Measurements from ENCODE around the gene CHCHD2. TPM values are rescaled to one million over a fixed set of nuclear protein-coding genes. Genes with fewer than 3 reads are reported as not detected.

Gene CHCHD2
- total and polyA plus RNA-seq, 9 of the 15 experiments (the other 6 are each of a cell fraction or from before 2014, with no cell fraction given): 145 to 1,044 (median 648) TPM

DNA sequence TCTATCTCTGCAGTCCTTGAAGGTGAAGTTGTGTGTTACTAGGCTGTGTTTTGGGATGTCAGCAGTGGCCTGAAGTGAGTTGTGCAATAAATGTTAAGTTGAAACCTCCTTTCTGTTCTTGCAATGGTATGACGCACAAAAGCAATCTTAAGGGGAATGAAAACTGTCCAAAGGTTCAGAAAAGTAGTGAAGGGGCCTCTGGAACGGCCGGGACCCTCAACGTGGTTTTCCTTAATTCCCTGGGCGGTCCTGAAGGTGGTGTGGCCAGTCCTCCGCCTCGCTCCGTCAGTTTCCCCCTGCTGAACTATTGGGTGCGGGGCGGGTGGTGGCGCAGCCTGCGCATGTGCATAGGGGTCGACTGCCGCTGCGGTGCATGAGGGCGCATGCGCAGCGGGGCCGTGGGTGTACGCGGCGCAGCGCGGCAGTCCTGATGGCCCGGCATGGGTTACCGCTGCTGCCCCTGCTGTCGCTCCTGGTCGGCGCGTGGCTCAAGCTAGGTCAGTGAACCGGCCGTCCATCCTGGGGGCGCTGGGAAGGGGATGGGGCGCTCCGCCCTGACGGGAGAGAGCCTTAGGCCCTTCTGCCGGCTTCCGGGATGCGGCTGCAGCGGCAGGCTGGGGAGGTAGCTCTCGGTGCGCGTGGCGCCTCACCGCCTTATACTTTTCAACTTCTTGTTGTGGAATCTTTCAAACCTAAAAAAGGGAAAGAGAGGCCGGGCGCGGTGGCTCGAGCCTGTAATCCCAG is 42.2 kb downstream of the CHCHD2 start, which contains the start of gene SUMF2 (continued):
- TF ChIP-seq ZBTB7A (IDR thresholded peaks at IDR 0.05; ENCODE audit: borderline replicate concordance, control insufficient read depth, low read depth, low read length) (no peak), RAD51 (IDR thresholded peaks at IDR 0.05; ENCODE audit: borderline replicate concordance, low read depth) (no peak), CBFB (CRISPR knock-in tag; IDR thresholded peaks at IDR 0.05) (0 out of 2 replicates have a peak, but pooled peaks have one; percentile 48), POLR2AphosphoS2 (IDR thresholded peaks at IDR 0.05; ENCODE audit: low read length) (peak; percentile 99), SMAD2 (IDR thresholded peaks at IDR 0.05; ENCODE audit: low read depth, low read length) (no peak), TARDBP (IDR thresholded peaks at IDR 0.05) (no peak), ZFP36 (IDR thresholded peaks at IDR 0.05; ENCODE audit: low read depth, low read length, partially characterized antibody) (no peak), LEF1 (IDR thresholded peaks at IDR 0.05) (no peak), COPS2 (conservative IDR thresholded peaks at IDR 0.05) (no peak), CBX3 (IDR thresholded peaks at IDR 0.05; ENCODE audit: borderline replicate concordance in 1 of 2, low read length in 2 of 2) (no peak)
- TF ChIP-seq, protein P1, sequence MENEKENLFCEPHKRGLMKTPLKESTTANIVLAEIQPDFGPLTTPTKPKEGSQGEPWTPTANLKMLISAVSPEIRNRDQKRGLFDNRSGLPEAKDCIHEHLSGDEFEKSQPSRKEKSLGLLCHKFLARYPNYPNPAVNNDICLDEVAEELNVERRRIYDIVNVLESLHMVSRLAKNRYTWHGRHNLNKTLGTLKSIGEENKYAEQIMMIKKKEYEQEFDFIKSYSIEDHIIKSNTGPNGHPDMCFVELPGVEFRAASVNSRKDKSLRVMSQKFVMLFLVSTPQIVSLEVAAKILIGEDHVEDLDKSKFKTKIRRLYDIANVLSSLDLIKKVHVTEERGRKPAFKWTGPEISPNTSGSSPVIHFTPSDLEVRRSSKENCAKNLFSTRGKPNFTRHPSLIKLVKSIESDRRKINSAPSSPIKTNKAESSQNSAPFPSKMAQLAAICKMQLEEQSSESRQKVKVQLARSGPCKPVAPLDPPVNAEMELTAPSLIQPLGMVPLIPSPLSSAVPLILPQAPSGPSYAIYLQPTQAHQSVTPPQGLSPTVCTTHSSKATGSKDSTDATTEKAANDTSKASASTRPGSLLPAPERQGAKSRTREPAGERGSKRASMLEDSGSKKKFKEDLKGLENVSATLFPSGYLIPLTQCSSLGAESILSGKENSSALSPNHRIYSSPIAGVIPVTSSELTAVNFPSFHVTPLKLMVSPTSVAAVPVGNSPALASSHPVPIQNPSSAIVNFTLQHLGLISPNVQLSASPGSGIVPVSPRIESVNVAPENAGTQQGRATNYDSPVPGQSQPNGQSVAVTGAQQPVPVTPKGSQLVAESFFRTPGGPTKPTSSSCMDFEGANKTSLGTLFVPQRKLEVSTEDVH (IDR thresholded peaks at IDR 0.05; ENCODE audit: low read depth, partially characterized antibody): no peak
- TF ChIP-seq, protein P2, sequence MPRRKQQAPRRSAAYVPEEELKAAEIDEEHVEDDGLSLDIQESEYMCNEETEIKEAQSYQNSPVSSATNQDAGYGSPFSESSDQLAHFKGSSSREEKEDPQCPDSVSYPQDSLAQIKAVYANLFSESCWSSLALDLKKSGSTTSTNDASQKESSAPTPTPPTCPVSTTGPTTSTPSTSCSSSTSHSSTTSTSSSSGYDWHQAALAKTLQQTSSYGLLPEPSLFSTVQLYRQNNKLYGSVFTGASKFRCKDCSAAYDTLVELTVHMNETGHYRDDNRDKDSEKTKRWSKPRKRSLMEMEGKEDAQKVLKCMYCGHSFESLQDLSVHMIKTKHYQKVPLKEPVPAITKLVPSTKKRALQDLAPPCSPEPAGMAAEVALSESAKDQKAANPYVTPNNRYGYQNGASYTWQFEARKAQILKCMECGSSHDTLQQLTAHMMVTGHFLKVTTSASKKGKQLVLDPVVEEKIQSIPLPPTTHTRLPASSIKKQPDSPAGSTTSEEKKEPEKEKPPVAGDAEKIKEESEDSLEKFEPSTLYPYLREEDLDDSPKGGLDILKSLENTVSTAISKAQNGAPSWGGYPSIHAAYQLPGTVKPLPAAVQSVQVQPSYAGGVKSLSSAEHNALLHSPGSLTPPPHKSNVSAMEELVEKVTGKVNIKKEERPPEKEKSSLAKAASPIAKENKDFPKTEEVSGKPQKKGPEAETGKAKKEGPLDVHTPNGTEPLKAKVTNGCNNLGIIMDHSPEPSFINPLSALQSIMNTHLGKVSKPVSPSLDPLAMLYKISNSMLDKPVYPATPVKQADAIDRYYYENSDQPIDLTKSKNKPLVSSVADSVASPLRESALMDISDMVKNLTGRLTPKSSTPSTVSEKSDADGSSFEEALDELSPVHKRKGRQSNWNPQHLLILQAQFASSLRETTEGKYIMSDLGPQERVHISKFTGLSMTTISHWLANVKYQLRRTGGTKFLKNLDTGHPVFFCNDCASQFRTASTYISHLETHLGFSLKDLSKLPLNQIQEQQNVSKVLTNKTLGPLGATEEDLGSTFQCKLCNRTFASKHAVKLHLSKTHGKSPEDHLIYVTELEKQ (CRISPR knock-in tag; IDR thresholded peaks at IDR 0.05): no peak
- TF ChIP-seq, protein P3, sequence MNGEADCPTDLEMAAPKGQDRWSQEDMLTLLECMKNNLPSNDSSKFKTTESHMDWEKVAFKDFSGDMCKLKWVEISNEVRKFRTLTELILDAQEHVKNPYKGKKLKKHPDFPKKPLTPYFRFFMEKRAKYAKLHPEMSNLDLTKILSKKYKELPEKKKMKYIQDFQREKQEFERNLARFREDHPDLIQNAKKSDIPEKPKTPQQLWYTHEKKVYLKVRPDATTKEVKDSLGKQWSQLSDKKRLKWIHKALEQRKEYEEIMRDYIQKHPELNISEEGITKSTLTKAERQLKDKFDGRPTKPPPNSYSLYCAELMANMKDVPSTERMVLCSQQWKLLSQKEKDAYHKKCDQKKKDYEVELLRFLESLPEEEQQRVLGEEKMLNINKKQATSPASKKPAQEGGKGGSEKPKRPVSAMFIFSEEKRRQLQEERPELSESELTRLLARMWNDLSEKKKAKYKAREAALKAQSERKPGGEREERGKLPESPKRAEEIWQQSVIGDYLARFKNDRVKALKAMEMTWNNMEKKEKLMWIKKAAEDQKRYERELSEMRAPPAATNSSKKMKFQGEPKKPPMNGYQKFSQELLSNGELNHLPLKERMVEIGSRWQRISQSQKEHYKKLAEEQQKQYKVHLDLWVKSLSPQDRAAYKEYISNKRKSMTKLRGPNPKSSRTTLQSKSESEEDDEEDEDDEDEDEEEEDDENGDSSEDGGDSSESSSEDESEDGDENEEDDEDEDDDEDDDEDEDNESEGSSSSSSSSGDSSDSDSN (IDR thresholded peaks at IDR 0.05; ENCODE audit: borderline replicate concordance in 1 of 2, low read depth in 2 of 2, low read length in 2 of 2): peak in 1 of 2 experiments; percentile 86; a peak in 1 of 4 replicates

Measured in K562 (cell line).